Transverse colon (tissue), 3 donors: ENCODE data around the gene BROX.

Source experiments
- CTCF ChIP-seq, 5 experiments: fragments of 200-600 bp in 3 of 5; fragments of 450-650 bp in 2 of 5; sonication (generic) in 3 of 5; IDR thresholded peaks; 1 replicate in 2 of 5; 2 replicates in 3 of 5; pipeline ENCODE4 v1.5.1; 2016 to 2017; ENCODE audit warnings: antibody characterized with exemption in 5 of 5, inconsistent platforms in 3 of 5, mild to moderate bottlenecking in 2 of 5, moderate library complexity in 1 of 5
- EP300 ChIP-seq: sonication (generic); formaldehyde crosslinking; IDR thresholded peaks from one replicate; pipeline ENCODE4 v1.6.1; 2017; ENCODE audit warnings: antibody characterized with exemption, low read depth

GRCh38 chr1:222767152-222767571, 54.8 kb downstream of the BROX start:
- TF ChIP-seq CTCF (IDR thresholded peaks at IDR 0.05) (no peak), EP300 (no peak)
